GM12892 (cell line): ENCODE measurements around the gene UNC119B.
"Not testable (repeated sequence)": the region's sequence is repeated elsewhere in the genome, so short reads cannot be mapped to it uniquely, and the experiment has no call there.

ENCODE experiments used
- POLR2A ChIP-seq: IDR thresholded peaks from 2 replicates; pipeline ENCODE4 v1.6.1; 2011; ENCODE audit warnings: low read depth, low read length, control low read depth
- POLR2AphosphoS5 ChIP-seq: IDR thresholded peaks from 2 replicates; pipeline ENCODE4 v1.6.1; 2011; ENCODE audit warnings: low read depth, low read length, control low read depth

- TF ChIP-seq POLR2A, POLR2AphosphoS5: not testable (repeated sequence)
Observed at GRCh38 chr12:120732198-120732597, 21.9 kb downstream of the UNC119B start.
